ENCODE data around the gene ATF4.

- TF ChIP-seq CTCF (IDR thresholded peaks at IDR 0.05 in 2 of 3, conservative IDR thresholded peaks at IDR 0.05 in 1 of 3; ENCODE audit: borderline replicate concordance in 1 of 3, insufficient read depth in 1 of 3, low read depth in 2 of 3, low read length in 2 of 3): no peak
- no peak for TF ChIP-seq FOSL1 (IDR thresholded peaks at IDR 0.05; ENCODE audit: low read depth)
- no peak for TF ChIP-seq POLR2AphosphoS5 (IDR thresholded peaks at IDR 0.05; ENCODE audit: low read depth, low read length)
- TF ChIP-seq ATF3 (IDR thresholded peaks at IDR 0.05): no peak
- TF ChIP-seq POLR2A (IDR thresholded peaks at IDR 0.05; ENCODE audit: borderline replicate concordance, extremely low read depth, insufficient read depth, insufficient read length): no peak
- TF ChIP-seq REST (IDR thresholded peaks at IDR 0.05; ENCODE audit: low read depth): no peak
- TF ChIP-seq CEBPB (IDR thresholded peaks at IDR 0.05; ENCODE audit: low read depth): no peak
Measured at GRCh38 chr22:39502789-39503409, 17.5 kb upstream of the ATF4 start.
